GM19468 (cell line): ENCODE results near the gene SDR42E2.
"Not testable (repeated sequence)": the region's sequence is repeated elsewhere in the genome, so short reads cannot be mapped to it uniquely, and the experiment has no call there.

Experiments used
- ATAC-seq: cut with Tn5 transposase; IDR thresholded peaks from one replicate; pipeline ENCODE4 v1.9.1; 2021; ENCODE audit warnings: mild to moderate bottlenecking, moderate library complexity, moderate number of reproducible peaks; ENCODE audit not compliant: unreplicated experiment; ENCODE audit errors: extremely low read depth

SDR42E2 gene

GRCh38 chr16:22207715-22208360 lies 45.5 kb downstream of the SDR42E2 start:
- no peak for ATAC-seq

GRCh38 chr16:22210285-22210684 lies 48.0 kb downstream of the SDR42E2 start:
- no peak for ATAC-seq

- no peak for ATAC-seq
Observed at GRCh38 chr16:22210854-22211253, 48.5 kb downstream of the SDR42E2 start.

GRCh38 chr16:22213236-22213635 lies 50.9 kb downstream of the SDR42E2 start:
- ATAC-seq = no peak

DNA sequence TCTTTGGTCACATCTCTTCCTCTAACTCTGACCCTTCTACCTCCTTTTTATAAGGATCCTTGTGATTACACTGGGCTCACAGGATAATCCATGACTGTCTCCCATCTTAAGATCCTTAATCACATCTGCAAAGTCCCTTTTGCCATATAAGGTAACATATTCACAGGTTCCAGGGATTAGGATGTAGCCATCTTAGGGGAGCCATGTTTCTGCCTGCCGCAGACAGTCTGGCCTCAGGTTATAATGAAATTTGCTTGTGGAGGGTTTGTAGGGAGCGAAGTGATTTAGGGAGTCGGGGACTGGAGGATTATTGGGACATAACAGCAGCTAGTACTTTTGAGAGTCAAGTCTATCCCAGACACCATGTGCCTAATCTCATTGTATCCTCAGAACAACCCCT lies 51.5 kb downstream of the SDR42E2 start:
- no peak for ATAC-seq

DNA sequence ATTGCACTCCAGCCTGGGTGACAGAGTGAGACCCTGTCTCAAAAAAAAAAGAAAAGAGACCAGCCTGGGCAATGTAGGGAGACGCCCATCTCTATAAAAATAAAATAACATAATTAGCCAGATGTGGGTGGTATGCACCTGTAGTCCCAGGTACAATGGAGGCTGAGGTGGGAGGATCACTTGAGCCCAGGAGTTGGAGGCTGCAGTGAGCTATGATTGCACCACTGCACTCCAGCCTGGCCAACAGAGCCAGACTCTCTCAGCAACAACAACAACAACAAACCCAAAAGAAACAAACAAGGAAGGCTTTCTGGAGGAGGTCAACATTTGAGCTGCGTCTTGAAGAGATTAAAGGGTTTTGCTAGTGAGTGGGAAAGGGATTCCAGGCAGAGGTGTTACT lies 52.1 kb downstream of the SDR42E2 start:
- no peak for ATAC-seq

DNA sequence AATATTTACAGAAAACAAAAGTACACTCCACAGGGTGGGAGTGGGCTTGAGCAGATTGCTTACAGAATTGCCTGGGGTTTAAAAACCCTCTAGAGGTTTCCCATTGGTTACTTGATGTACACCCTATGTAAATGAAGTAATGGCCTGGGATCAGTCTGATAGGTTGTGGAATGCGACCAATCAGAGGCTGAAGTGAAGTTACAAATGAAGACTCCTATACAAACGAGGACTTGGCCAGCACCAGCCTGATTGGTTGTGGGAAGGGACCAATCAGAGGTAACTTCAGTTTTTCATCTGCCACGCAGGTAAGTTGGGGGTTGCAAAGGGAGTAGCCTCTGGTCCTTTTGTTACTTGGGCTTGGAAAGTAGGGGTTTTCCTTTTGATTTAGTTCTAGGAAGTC lies 52.6 kb downstream of the SDR42E2 start:
- ATAC-seq = no peak

- no peak for ATAC-seq
Observed at GRCh38 chr16:22216191-22216831, 54.0 kb downstream of the SDR42E2 start.

DNA sequence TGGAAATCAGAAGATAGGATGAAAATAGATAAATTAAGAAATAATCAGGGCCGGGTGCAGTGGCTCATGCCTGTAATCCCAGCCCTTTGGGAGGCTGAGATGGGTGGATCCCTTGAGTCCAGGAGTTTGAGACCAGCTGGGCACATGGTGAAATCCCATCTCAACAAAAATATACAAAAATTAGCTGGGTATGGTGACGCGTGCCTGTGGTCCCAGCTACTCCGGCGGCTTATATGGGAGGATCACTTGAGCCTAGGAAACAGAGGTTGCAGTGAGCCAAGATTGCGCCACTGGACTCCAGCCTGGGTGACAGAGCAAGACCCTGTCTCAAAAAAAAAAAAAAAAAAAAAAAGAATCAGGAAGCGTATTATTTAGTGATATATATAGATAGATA lies 54.5 kb downstream of the SDR42E2 start:
- ATAC-seq = not testable (repeated sequence)

DNA sequence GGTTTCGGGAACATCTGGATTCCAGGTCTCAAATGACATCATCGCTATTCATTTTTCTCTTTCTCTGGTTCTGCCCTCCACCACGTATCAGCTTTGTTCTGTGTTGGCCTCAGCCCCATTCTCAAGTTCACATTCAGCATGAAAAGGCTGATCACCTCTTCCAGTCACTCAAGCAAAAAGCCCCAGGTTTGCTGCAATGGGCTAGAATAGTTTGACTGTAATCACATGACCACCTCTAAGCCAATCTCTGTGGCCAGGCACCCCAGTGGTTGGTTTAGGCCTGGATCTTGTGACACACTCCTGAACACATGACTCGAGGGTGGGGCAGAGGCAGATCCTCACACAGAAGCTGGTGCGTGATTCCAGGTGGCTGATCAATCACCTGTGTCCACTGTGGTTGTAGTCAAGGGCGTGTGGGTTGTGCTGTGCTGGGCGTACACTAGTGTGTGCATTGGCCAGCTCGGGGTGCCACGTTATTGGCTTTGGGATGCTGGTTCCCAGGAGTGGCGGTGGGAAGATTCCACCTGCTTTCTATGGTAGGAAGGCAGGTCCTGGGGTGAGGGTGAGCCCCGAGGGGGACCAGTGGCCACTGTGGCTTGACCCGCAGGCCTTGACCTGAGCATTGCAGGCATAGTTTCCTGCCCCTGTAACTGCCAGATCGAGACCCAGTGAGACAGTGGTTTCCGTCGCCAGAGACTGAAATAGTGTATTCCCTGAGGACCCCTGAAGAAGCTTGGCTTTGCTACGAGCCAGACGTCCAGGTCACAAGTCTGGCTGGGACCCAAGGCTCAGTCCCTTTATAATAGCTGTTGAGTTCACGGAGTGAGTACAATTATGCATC lies 55.8 kb downstream of the SDR42E2 start:
- ATAC-seq = peak; percentile 41

DNA sequence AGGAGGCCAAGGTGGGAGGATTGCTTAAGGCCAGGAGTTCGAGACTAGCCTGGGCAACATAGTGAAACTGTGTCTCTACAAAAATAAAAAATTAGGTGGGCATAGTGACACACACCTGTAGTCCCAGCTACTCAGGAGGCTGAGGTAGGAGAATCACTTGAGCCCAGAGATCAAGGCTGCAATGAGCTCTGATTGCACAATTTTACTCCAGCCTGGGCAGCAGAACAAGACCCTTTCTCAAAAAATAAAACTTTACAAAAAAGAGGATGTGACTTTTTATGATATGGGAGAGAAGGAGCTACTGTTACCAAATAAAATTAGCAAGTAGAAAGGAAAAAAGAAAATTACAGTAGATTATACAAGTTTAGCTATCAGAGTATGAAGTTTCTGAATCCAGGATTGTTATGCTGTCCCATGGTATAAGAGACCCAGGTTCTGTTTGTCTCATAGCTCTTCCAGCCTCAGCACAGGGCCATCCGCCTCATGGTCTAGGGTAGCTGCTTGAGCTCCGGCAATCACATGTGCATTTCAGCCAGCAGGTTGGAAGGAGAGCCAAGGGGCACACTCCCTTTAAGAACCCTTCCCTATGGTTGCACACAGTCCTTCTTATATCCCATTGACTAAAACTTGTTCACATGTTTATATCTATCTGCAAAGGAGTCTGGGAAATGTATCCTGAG lies 57.2 kb downstream of the SDR42E2 start:
- ATAC-seq = no peak

GRCh38 chr16:22220069-22220440 lies 57.7 kb downstream of the SDR42E2 start:
- ATAC-seq = no peak

- no peak for ATAC-seq
Observed at GRCh38 chr16:22220714-22221113, 58.4 kb downstream of the SDR42E2 start.

DNA sequence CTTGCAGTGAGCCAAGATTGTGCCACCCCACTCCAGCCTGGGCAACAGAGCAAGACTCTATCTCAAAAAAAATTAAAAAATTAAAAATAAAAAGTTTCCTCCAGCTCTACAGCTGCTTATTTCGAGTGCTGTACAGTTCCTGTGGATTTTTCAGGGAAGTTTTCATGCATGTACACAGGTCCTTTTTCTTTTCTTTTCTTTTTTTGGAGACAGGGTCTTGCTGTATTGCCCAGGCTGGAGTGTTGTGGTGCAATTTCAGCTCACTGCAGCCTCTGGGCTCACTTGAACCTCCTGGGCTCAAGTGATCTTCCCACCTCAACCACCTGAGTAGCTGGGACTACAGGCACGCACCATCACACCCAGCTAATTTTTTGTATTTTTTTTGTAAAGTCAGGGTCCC lies 59.7 kb downstream of the SDR42E2 start:
- ATAC-seq = no peak

- no peak for ATAC-seq
Observed at GRCh38 chr16:22222998-22223397, 60.7 kb downstream of the SDR42E2 start.

- no peak for ATAC-seq
Observed at GRCh38 chr16:22225060-22225459, 62.8 kb downstream of the SDR42E2 start.

GRCh38 chr16:22229889-22230288 lies 67.6 kb downstream of the SDR42E2 start:
- ATAC-seq = no peak

GRCh38 chr16:22232277-22233036 lies 70.2 kb downstream of the SDR42E2 start:
- no peak for ATAC-seq

GRCh38 chr16:22233037-22233372 lies 70.7 kb downstream of the SDR42E2 start:
- ATAC-seq = no peak
